H1 (cell line): ENCODE data around the gene OGFOD3.

Source experiments
- KDM1A ChIP-seq: fragments of 200-600, 300-600 bp; sonication (generic); IDR thresholded peaks from 2 replicates; pipeline ENCODE4 v1.7.1; 2016; ENCODE audit warnings: mild to moderate bottlenecking, low read length, borderline replicate concordance
- RAD21 ChIP-seq, 2 experiments: IDR thresholded peaks in 1 of 2; conservative IDR thresholded peaks in 1 of 2; 2 replicates each; pipeline ENCODE4 v1.6.1; 2011; ENCODE audit warnings: low read depth in 2 of 2, low read length in 2 of 2, improper control_type of control experiment in 1 of 2, inconsistent platforms in 1 of 2, mild to moderate bottlenecking in 1 of 2, moderate library complexity in 1 of 2

DNA sequence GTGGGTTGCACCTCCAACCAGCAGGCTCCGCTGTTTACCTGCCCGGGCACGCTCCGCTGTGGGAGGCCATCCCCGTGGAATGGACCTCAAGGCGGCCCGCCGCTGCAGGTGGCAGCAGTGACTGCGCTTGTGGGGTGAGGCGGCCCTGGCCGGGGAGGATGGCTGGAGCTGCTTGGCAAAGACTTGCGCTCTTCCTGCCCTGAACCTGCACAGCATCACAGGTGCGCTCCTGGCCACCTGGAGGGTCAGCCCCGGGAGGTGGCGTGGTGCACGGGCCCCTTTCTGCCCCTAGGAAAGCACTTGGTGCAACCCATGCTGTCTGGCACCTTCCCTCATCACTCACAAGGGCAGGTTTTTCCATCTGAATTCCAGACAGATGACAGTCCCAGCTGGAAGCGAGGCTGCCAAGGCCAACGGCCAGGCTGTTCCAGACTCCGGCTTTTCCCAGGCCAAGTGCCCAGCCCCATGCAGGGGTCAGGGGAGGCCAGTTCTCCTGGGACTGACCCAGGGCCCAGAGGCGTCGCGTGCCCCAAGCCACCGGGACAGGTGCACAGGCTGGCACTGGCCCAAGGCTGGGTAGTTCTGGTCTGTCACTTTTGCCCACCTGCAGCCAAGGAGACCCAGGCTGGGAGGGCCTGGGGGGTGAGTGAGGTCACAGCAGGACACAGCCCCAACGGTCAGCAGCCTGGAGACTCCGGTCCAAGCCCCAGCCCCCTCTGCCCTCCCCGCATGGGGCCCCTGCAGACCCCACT lies 33.5 kb downstream of the OGFOD3 start:
- TF ChIP-seq KDM1A (no peak), RAD21 (IDR thresholded peaks at IDR 0.05 in 1 of 2, conservative IDR thresholded peaks at IDR 0.05 in 1 of 2; ENCODE audit: low read depth in 2 of 2, low read length in 2 of 2) (no peak)
